ENCODE results near the gene LTB4R2. TPM values are rescaled to one million over a fixed set of nuclear protein-coding genes. Genes with fewer than 3 reads are reported as not detected.
"Not testable (repeated sequence)": the region's sequence is repeated elsewhere in the genome, so short reads cannot be mapped to it uniquely, and the experiment has no call there.

The LTB4R2 gene
- total RNA-seq, 1 donor from 2014 or later: 13.3 TPM

GRCh38 chr14:24325041-24325530 lies 15.1 kb downstream of the LTB4R2 start:
- H3K36me3 Mint-ChIP-seq (ENCODE audit: low read depth, unreplicated experiment): peaks cover 43% of the 10 kb centered on the region

GRCh38 chr14:24325963-24326362 lies 16.0 kb downstream of the LTB4R2 start:
- Mint-ChIP-seq H3K4me3 (ENCODE audit: unreplicated experiment) (no peak overlapping the region), H3K4me1 (ENCODE audit: unreplicated experiment) (peaks cover 28% of the 10 kb centered on the region), H3K27ac (ENCODE audit: unreplicated experiment) (no peak overlapping the region), H3K36me3 (ENCODE audit: low read depth, unreplicated experiment) (peaks cover 47% of the 10 kb centered on the region), H3K27me3 (ENCODE audit: unreplicated experiment) (peaks cover 19% of the 10 kb centered on the region), H3K9me3 (ENCODE audit: unreplicated experiment) (no peaks in the 10 kb centered on the region)
- TF ChIP-seq CTCF (IDR thresholded peaks at IDR 0.05; ENCODE audit: unreplicated experiment): no peak
- no peak for DNase-seq (ENCODE audit: low spot score)

More at GRCh38 chr14:24325041-24325530, 15.1 kb downstream of the LTB4R2 start:
- peaks cover 13% of the 10 kb centered on the region for H3K27me3 Mint-ChIP-seq (ENCODE audit: unreplicated experiment)
- no peaks in the 10 kb centered on the region for H3K9me3 Mint-ChIP-seq (ENCODE audit: unreplicated experiment)
- peak overlapping the region; percentile 13 for H3K27ac Mint-ChIP-seq (ENCODE audit: unreplicated experiment)
- H3K4me1 Mint-ChIP-seq (ENCODE audit: unreplicated experiment): peaks cover 21% of the 10 kb centered on the region
- no peak for DNase-seq (ENCODE audit: low spot score)
- peak overlapping the region; percentile 57 for H3K4me3 Mint-ChIP-seq (ENCODE audit: unreplicated experiment)
- TF ChIP-seq CTCF (IDR thresholded peaks at IDR 0.05; ENCODE audit: unreplicated experiment): no peak

- DNase-seq (ENCODE audit: low spot score): no peak
- H3K4me3 Mint-ChIP-seq (ENCODE audit: unreplicated experiment): peak overlapping the region; percentile 45
- H3K9me3 Mint-ChIP-seq (ENCODE audit: unreplicated experiment): no peaks in the 10 kb centered on the region
- no peak overlapping the region for H3K27ac Mint-ChIP-seq (ENCODE audit: unreplicated experiment)
- TF ChIP-seq CTCF (IDR thresholded peaks at IDR 0.05; ENCODE audit: unreplicated experiment): no peak
- H3K4me1 Mint-ChIP-seq (ENCODE audit: unreplicated experiment): peaks cover 32% of the 10 kb centered on the region
- H3K36me3 Mint-ChIP-seq (ENCODE audit: low read depth, unreplicated experiment): peaks cover 42% of the 10 kb centered on the region
- peaks cover 18% of the 10 kb centered on the region for H3K27me3 Mint-ChIP-seq (ENCODE audit: unreplicated experiment)
Observed at GRCh38 chr14:24327303-24327702, 17.4 kb downstream of the LTB4R2 start.

- peak; percentile 52 for DNase-seq (ENCODE audit: low spot score)
- not testable (repeated sequence) for H3K9me3 Mint-ChIP-seq (ENCODE audit: unreplicated experiment); H3K27ac Mint-ChIP-seq (ENCODE audit: unreplicated experiment); H3K4me3 Mint-ChIP-seq (ENCODE audit: unreplicated experiment)
- peaks cover 40% of the 10 kb centered on the region for H3K36me3 Mint-ChIP-seq (ENCODE audit: low read depth, unreplicated experiment)
- H3K4me1 Mint-ChIP-seq (ENCODE audit: unreplicated experiment): peaks cover 33% of the 10 kb centered on the region
- H3K27me3 Mint-ChIP-seq (ENCODE audit: unreplicated experiment): peaks cover 15% of the 10 kb centered on the region
- peak; percentile 41 for TF ChIP-seq CTCF (IDR thresholded peaks at IDR 0.05; ENCODE audit: unreplicated experiment)
Observed at GRCh38 chr14:24327914-24328313, 18.0 kb downstream of the LTB4R2 start.

GRCh38 chr14:24329073-24329663 lies 19.2 kb downstream of the LTB4R2 start:
- no peak for TF ChIP-seq CTCF (IDR thresholded peaks at IDR 0.05; ENCODE audit: unreplicated experiment)
- no peak for DNase-seq (ENCODE audit: low spot score)
- Mint-ChIP-seq H3K27ac (ENCODE audit: unreplicated experiment) (no peak overlapping the region), H3K4me1 (ENCODE audit: unreplicated experiment) (peaks cover 33% of the 10 kb centered on the region), H3K4me3 (ENCODE audit: unreplicated experiment) (no peak overlapping the region), H3K27me3 (ENCODE audit: unreplicated experiment) (peaks cover 15% of the 10 kb centered on the region), H3K36me3 (ENCODE audit: low read depth, unreplicated experiment) (peaks cover 31% of the 10 kb centered on the region), H3K9me3 (ENCODE audit: unreplicated experiment) (no peaks in the 10 kb centered on the region)
